CD4-positive, alpha-beta T cell treated with Interleukin-21 for 1 hour (primary cell): ENCODE results near the gene PRKN.
"Not testable (repeated sequence)": the region's sequence is repeated elsewhere in the genome, so short reads cannot be mapped to it uniquely, and the experiment has no call there.

Experiments
- DNase-seq: peaks from one replicate; pipeline ENCODE4 v3.0.0-alpha.2; 2020

PRKN gene

GRCh38 chr6:161830866-161831616 lies 896.5 kb downstream of the PRKN start:
- no peak for DNase-seq

- no peak for DNase-seq
Measured at GRCh38 chr6:161829291-161829729, 898.3 kb downstream of the PRKN start.

GRCh38 chr6:161828355-161828754 lies 899.2 kb downstream of the PRKN start:
- no peak for DNase-seq

GRCh38 chr6:161826512-161826911 lies 901.1 kb downstream of the PRKN start:
- no peak for DNase-seq

- DNase-seq = not testable (repeated sequence)
Measured at GRCh38 chr6:161822204-161822603, 905.4 kb downstream of the PRKN start.

GRCh38 chr6:161817881-161818280 lies 909.7 kb downstream of the PRKN start:
- DNase-seq = no peak

GRCh38 chr6:161815965-161816364 lies 911.6 kb downstream of the PRKN start:
- DNase-seq = no peak

GRCh38 chr6:161813156-161813555 lies 914.4 kb downstream of the PRKN start:
- no peak for DNase-seq

GRCh38 chr6:161809971-161810370 lies 917.6 kb downstream of the PRKN start:
- no peak for DNase-seq

- DNase-seq = no peak
Measured at GRCh38 chr6:161804838-161805237, 922.7 kb downstream of the PRKN start.

- no peak for DNase-seq
Measured at GRCh38 chr6:161803131-161803530, 924.4 kb downstream of the PRKN start.

- DNase-seq = no peak
Measured at GRCh38 chr6:161802231-161802630, 925.3 kb downstream of the PRKN start.

- DNase-seq = no peak
Measured at GRCh38 chr6:161798844-161799394, 928.6 kb downstream of the PRKN start.

GRCh38 chr6:161796681-161797080 lies 930.9 kb downstream of the PRKN start:
- no peak for DNase-seq

- DNase-seq = no peak
Measured at GRCh38 chr6:161792851-161793493, 934.6 kb downstream of the PRKN start.

GRCh38 chr6:161788531-161788930 lies 939.0 kb downstream of the PRKN start:
- no peak for DNase-seq

- DNase-seq = no peak
Measured at GRCh38 chr6:161772176-161772575, 955.4 kb downstream of the PRKN start.

GRCh38 chr6:161761966-161762365 lies 965.6 kb downstream of the PRKN start:
- DNase-seq = no peak

GRCh38 chr6:161755080-161755479 lies 972.5 kb downstream of the PRKN start:
- DNase-seq = no peak

- DNase-seq = no peak
Measured at GRCh38 chr6:161750686-161751085, 976.9 kb downstream of the PRKN start.

- DNase-seq = no peak
Measured at GRCh38 chr6:161749576-161749975, 978.0 kb downstream of the PRKN start.

GRCh38 chr6:161748535-161749416 lies 978.8 kb downstream of the PRKN start:
- peak; percentile 3 for DNase-seq

- DNase-seq = no peak
Measured at GRCh38 chr6:161747506-161747905, 980.1 kb downstream of the PRKN start.
